Memory B cell (primary cell): ENCODE results near the gene KDM4B.
"Not testable (repeated sequence)": the region's sequence is repeated elsewhere in the genome, so short reads cannot be mapped to it uniquely, and the experiment has no call there.

Source experiments
- ATAC-seq: fragments of 150-1000 bp; cut with Tn5 transposase; 2 replicates; pipeline ENCODE4 v1.10.0; 2021; ENCODE audit warnings: low read depth, mild to moderate bottlenecking, moderate library complexity
- DNase-seq, 2 donors: peaks; one replicate each; pipeline ENCODE4 v3.0.0; 2022; ENCODE audit warnings: low spot score in 2 of 2
- H3K27ac Mint-ChIP-seq: one replicate; pipeline ENCODE4 v1.8.0; 2022; ENCODE audit warnings: mild to moderate bottlenecking, moderate library complexity, mixed read lengths
- H3K27me3 Mint-ChIP-seq: one replicate; pipeline ENCODE4 v1.8.0; 2022; ENCODE audit warnings: mixed read lengths
- H3K36me3 Mint-ChIP-seq: one replicate; pipeline ENCODE4 v1.8.0; 2022; ENCODE audit warnings: mild to moderate bottlenecking, mixed read lengths
- H3K4me1 Mint-ChIP-seq: one replicate; pipeline ENCODE4 v1.8.0; 2022; ENCODE audit warnings: mixed read lengths
- H3K4me3 Mint-ChIP-seq: one replicate; pipeline ENCODE4 v1.8.0; 2022; ENCODE audit warnings: mild to moderate bottlenecking, moderate library complexity, mixed read lengths
- H3K9me3 Mint-ChIP-seq: one replicate; pipeline ENCODE4 v1.8.0; 2022; ENCODE audit warnings: mixed read lengths

Gene KDM4B

DNA sequence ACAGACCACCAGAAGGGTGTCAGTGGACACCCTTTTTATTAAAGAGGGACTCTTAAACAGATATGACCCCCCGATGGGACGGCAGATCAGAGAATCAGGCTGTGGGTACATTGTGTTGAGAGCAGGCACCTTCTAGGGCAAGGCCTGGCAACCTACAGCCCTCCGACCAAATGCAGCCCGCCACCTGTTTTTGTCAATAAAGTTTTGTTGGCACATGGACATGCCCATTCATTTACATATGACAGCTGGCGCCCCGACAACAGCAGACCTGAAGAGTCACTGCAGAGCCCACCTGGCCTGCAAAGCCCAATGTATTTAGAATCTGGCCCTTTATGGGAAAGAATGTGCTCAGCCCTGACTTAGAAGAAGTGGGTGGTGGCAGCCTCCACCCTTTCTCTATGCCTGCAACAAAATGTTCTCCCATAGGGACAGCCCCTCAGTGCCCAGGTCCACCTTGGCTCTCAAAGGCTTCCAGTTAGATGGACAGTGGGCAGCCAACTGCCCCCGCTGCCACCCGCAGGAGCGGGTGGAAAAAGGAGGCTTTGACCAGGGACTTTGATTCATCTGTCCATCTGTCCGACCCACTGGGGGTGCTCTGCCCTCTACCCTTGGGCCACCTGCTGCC lies 186.8 kb downstream of the KDM4B start:
- Mint-ChIP-seq H3K27ac (no peak overlapping the region), H3K4me3 (no peak overlapping the region), H3K36me3 (peaks cover 10% of the 10 kb centered on the region), H3K9me3 (no peaks in the 10 kb centered on the region), H3K4me1 (peaks cover 7% of the 10 kb centered on the region), H3K27me3 (no peaks in the 10 kb centered on the region)
- DNase-seq: no peak
- no peak for ATAC-seq

GRCh38 chr19:5156231-5156986 lies 187.5 kb downstream of the KDM4B start:
- H3K36me3 Mint-ChIP-seq: peaks cover 10% of the 10 kb centered on the region
- H3K27ac Mint-ChIP-seq: no peak overlapping the region
- no peaks in the 10 kb centered on the region for H3K27me3 Mint-ChIP-seq
- no peak for DNase-seq
- no peak overlapping the region for H3K4me3 Mint-ChIP-seq
- H3K9me3 Mint-ChIP-seq: no peaks in the 10 kb centered on the region
- no peak for ATAC-seq
- peaks cover 7% of the 10 kb centered on the region for H3K4me1 Mint-ChIP-seq

DNA sequence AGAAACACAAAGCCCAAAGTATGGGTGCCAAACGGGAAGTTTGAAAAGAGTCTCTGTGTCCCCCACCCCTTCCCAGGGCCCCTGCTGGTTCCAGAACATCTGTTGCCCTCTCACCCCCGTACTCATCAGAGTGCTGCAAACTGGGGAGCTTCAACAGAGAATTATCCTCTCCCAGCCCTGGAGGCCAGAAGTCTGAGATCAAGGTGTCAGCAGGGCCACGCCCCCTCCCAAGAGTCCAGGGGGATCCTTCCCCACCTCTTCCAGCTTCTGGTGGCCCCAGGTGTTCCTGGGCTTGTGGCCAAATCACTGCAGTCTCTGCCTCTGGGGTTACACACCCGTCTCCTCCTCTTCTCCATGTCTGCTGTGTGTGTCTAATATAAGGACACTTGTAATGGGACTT lies 188.3 kb downstream of the KDM4B start:
- H3K9me3 Mint-ChIP-seq: no peaks in the 10 kb centered on the region
- peaks cover 7% of the 10 kb centered on the region for H3K4me1 Mint-ChIP-seq
- no peaks in the 10 kb centered on the region for H3K27me3 Mint-ChIP-seq
- H3K36me3 Mint-ChIP-seq: peaks cover 10% of the 10 kb centered on the region
- no peak for DNase-seq
- no peak overlapping the region for H3K4me3 Mint-ChIP-seq
- ATAC-seq: no peak
- H3K27ac Mint-ChIP-seq: no peak overlapping the region

- ATAC-seq, H3K4me1 Mint-ChIP-seq: not testable (repeated sequence)
These were observed 189.7 kb downstream of the KDM4B start for GRCh38 chr19:5158549-5159134.

GRCh38 chr19:5160158-5160795 lies 191.4 kb downstream of the KDM4B start:
- not testable (repeated sequence) for DNase-seq, H3K4me3 Mint-ChIP-seq, H3K4me1 Mint-ChIP-seq, H3K27me3 Mint-ChIP-seq, H3K9me3 Mint-ChIP-seq, ATAC-seq
- H3K36me3 Mint-ChIP-seq: peaks cover 10% of the 10 kb centered on the region
- H3K27ac Mint-ChIP-seq: peak overlapping the region; percentile 23

More at GRCh38 chr19:5158549-5159134, 189.7 kb downstream of the KDM4B start:
- H3K4me3 Mint-ChIP-seq, H3K9me3 Mint-ChIP-seq, H3K27me3 Mint-ChIP-seq, H3K27ac Mint-ChIP-seq, DNase-seq: not testable (repeated sequence)
- H3K36me3 Mint-ChIP-seq: peaks cover 10% of the 10 kb centered on the region

DNA sequence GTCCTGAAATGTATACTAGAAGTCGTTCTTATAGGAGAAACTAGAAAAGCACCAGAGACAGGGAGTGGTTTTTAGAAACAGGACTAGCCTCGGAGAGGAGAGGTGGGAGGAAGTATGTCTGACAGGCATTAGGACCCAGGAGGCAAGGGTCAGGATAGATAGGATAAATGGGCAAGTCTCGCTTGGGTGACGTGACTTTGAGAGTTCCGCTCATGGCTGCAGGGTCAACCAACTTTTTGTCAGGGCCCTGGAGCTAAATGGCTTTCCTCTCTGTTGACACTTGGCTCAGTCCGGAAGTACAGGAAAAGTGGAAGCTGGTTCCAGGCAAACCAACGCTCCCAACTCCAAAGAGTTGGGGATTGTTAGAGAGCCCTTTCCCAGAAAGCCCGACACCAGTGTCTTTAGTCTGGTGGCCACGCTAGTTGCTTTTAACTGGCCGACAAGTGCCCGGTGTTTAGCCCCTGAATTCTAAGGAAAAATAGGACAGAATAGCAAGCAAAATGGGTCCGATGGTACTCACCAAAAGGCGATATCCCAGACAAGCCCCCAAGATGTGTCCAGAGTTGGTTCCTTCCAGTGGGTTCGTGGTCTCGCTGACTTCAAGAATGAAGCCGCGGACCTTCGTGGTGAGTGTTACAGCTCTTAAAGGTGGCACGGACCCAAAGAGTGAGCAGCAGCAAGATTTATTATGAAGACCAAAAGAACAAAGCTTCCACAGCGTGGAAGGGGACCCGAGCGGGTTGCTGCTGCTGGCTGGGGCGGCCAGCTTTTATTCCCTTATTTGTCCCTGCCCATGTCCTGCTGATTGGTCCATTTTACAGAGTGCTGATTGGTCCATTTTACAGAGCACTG lies 196.2 kb downstream of the KDM4B start:
- ATAC-seq, H3K9me3 Mint-ChIP-seq: not testable (repeated sequence)

GRCh38 chr19:5165697-5166019 lies 196.7 kb downstream of the KDM4B start:
- no peak for ATAC-seq
- no peak overlapping the region for H3K27ac Mint-ChIP-seq
- peaks cover 3% of the 10 kb centered on the region for H3K27me3 Mint-ChIP-seq
- no peak for DNase-seq
- peaks cover 5% of the 10 kb centered on the region for H3K9me3 Mint-ChIP-seq
- no peak overlapping the region for H3K4me3 Mint-ChIP-seq
- H3K36me3 Mint-ChIP-seq: peaks cover 3% of the 10 kb centered on the region
- no peaks in the 10 kb centered on the region for H3K4me1 Mint-ChIP-seq

More for the DNA sequence above, 196.2 kb downstream of the KDM4B start:
- DNase-seq, H3K4me3 Mint-ChIP-seq, H3K4me1 Mint-ChIP-seq, H3K36me3 Mint-ChIP-seq, H3K27ac Mint-ChIP-seq, H3K27me3 Mint-ChIP-seq: not testable (repeated sequence)

DNA sequence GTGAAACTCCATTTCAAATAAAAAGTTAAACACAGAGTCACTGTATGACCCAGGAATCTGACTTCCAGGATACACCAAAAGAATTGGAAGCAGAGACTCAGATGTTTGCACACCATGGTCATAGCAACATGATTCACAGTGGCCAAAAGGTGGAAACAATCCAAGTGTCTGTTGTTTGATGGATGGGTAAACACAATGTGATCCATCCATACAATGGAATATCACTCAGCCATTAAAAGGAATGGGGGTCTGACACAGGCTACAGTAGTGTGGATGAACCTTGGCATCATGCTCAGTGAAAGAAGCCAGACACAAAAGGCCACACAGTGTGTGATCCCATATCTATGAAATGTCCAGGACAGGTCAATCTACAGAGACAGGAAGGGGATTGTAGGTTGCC lies 197.3 kb downstream of the KDM4B start:
- peaks cover 3% of the 10 kb centered on the region for H3K36me3 Mint-ChIP-seq
- no peak for DNase-seq

GRCh38 chr19:5170329-5170745 lies 201.4 kb downstream of the KDM4B start:
- H3K9me3 Mint-ChIP-seq: peaks cover 5% of the 10 kb centered on the region
- DNase-seq: peak; percentile 51 to 62
- ATAC-seq: peak; percentile 37
- H3K36me3 Mint-ChIP-seq: peaks cover 3% of the 10 kb centered on the region
- no peaks in the 10 kb centered on the region for H3K4me1 Mint-ChIP-seq
- H3K4me3 Mint-ChIP-seq: no peak overlapping the region
- H3K27me3 Mint-ChIP-seq: peaks cover 3% of the 10 kb centered on the region
- H3K27ac Mint-ChIP-seq: no peak overlapping the region

More for the DNA sequence above, 197.3 kb downstream of the KDM4B start:
- Mint-ChIP-seq H3K4me1 (no peaks in the 10 kb centered on the region), H3K9me3 (peaks cover 5% of the 10 kb centered on the region), H3K27ac (no peak overlapping the region), H3K27me3 (peaks cover 3% of the 10 kb centered on the region), H3K4me3 (no peak overlapping the region)
- no peak for ATAC-seq

DNA sequence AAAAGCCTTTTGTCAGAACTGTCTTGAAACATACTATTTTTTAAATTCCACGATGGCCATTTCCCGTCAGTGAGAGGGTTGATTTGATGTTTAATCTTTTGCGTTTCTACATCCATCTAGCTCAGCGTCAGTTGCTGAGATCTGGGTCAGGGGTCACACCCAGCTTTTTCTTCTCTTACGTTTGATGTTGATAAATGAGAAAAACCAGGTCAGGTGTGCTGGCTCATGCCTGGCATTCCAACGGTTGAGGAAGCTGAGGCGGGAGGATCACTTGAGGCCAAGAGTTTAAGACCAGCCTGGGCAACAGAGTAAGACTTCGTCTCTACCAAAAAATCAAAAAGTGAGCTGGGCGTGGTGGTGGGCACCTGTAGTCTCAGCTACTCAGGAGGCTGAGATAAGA lies 202.8 kb downstream of the KDM4B start:
- Mint-ChIP-seq H3K27ac (no peak overlapping the region), H3K4me3 (no peak overlapping the region), H3K4me1 (peaks cover 2% of the 10 kb centered on the region), H3K36me3 (peaks cover 3% of the 10 kb centered on the region), H3K27me3 (peaks cover 3% of the 10 kb centered on the region), H3K9me3 (peaks cover 5% of the 10 kb centered on the region)
- ATAC-seq (no peak), DNase-seq (no peak)

DNA sequence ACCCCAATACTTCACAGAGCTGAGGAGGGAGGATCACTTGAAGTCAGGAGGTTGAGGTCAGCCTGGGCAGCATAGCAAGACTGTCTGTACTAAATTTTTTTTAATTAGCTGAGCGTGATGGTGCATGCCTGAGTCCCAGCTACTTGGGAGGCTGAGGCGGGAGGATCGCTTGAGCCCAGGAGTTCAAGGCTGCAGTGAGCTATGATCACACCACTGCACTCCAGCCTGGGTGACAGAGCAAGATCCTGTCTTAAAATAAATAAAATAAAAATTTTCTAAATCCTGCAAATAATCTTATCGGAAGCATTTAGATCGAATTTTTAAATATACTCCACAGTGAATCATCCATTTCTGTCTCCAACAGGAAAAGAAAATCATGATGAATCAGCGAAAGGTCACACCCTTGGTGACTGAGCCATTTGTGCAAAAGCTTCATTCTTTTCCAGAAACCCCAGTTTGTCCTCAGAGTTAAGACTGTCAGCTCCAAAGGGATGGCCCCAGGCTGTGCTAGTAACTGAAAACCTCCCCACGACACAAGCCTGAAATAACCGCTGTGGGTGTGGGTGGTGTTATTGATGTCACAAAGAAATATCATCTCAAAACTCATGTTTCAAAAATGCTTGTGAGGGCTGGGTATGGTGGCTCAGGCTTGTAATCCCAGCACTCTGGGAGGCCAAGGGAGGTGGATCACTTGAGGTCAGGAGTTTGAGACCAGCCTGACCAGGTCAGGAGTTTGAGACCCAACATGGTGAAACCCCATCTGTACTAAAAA lies 204.1 kb downstream of the KDM4B start:
- ATAC-seq (no peak), DNase-seq (no peak)
- H3K27me3 Mint-ChIP-seq: peaks cover 3% of the 10 kb centered on the region
- peaks cover 5% of the 10 kb centered on the region for H3K9me3 Mint-ChIP-seq
- H3K4me1 Mint-ChIP-seq: peaks cover 3% of the 10 kb centered on the region
- no peak overlapping the region for H3K4me3 Mint-ChIP-seq
- H3K27ac Mint-ChIP-seq: no peak overlapping the region
- H3K36me3 Mint-ChIP-seq: peaks cover 3% of the 10 kb centered on the region

DNA sequence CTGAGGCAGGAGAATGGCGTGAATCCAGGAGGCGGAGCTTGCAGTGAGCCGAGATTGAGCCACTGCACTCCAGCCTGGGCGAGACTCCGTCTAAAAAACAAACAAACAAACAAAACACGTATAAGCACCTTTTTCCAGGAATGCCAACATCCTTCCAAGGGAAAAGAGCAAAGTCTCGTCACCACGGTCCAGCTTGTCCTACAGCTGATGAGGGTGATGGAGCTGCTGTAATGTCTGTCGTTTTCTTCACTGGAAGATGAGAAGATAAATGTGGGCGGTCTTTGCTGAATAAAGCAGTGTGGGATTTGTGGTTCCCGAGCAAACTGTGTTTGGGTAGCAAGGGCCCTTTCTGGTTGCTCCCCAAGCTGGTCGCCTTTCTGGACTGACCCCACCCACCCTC lies 205.1 kb downstream of the KDM4B start:
- peaks cover 5% of the 10 kb centered on the region for H3K9me3 Mint-ChIP-seq
- peaks cover 3% of the 10 kb centered on the region for H3K27me3 Mint-ChIP-seq
- peaks cover 3% of the 10 kb centered on the region for H3K36me3 Mint-ChIP-seq
- H3K4me3 Mint-ChIP-seq: no peak overlapping the region
- no peak for DNase-seq
- H3K27ac Mint-ChIP-seq: no peak overlapping the region
- ATAC-seq: no peak
- peaks cover 3% of the 10 kb centered on the region for H3K4me1 Mint-ChIP-seq
